ENCODE results near the gene PXYLP1.
A peak's percentile ranks its signal among the peaks of the same experiment; 100 is the strongest.

Gene PXYLP1

DNA sequence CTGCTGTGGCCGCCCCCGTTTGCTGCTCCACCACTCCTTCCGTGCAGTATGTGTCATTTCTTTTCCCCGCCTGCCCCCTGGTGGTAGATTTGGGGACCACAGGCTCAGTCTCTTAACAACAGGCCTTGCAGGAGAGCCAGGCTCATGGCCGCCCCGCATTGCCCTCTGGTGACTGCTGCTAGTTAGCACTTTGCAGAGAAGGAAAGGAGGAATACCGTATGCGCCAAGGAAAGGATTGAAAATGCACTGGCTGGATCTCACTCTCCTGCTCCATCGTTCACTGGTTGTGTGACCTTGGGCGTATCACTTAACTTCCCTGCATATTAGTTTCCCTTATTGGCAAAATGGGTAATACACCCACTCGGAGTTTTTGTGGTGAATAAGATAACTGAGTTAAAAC is 39.3 kb upstream of the PXYLP1 start:
- DNase-seq (ENCODE audit: extremely low spot score), result peak; percentile 87
- TF ChIP-seq LEF1 (IDR thresholded peaks at IDR 0.05; ENCODE audit: borderline replicate concordance), result no peak
- no peak for TF ChIP-seq SUZ12 (IDR thresholded peaks at IDR 0.05)
- TF ChIP-seq FOXM1 (IDR thresholded peaks at IDR 0.05; ENCODE audit: borderline replicate concordance), result no peak
- TF ChIP-seq FOXA1 (IDR thresholded peaks at IDR 0.05), result no peak
- no peak for TF ChIP-seq CTBP1 (IDR thresholded peaks at IDR 0.05; ENCODE audit: borderline replicate concordance)
- TF ChIP-seq NFRKB (IDR thresholded peaks at IDR 0.05), result no peak
- no peak for TF ChIP-seq BHLHE40 (IDR thresholded peaks at IDR 0.05; ENCODE audit: borderline replicate concordance)
- no peak for TF ChIP-seq ARNT (IDR thresholded peaks at IDR 0.05)
- no peak for TF ChIP-seq TARDBP (IDR thresholded peaks at IDR 0.05)
- no peak for TF ChIP-seq L3MBTL2 (conservative IDR thresholded peaks at IDR 0.05)
- no peak for TF ChIP-seq FOXK2 (IDR thresholded peaks at IDR 0.05)
- TF ChIP-seq HDGF (IDR thresholded peaks at IDR 0.05; ENCODE audit: borderline replicate concordance), result no peak
- CTCF ChIA-PET, result interaction anchor here (0.6 to 2.1 kb wide), 3 partner anchors 9 to 192 kb away, joined by 3 to 15 read pairs (median 3); no protein-coding TSS in a partner anchor
- POLR2A ChIA-PET, result interaction anchor here (1.0 kb wide), 1 partner anchor 141 kb away, joined by 3 read pairs; the partner anchor contains the start of gene SPSB4

GRCh38 chr3:141193066-141193830 is 38.4 kb upstream of the PXYLP1 start:
- TF ChIP-seq SUZ12 (IDR thresholded peaks at IDR 0.05) (no peak), LEF1 (IDR thresholded peaks at IDR 0.05; ENCODE audit: borderline replicate concordance) (no peak), TARDBP (IDR thresholded peaks at IDR 0.05) (no peak), FOXA1 (IDR thresholded peaks at IDR 0.05) (no peak), CTBP1 (IDR thresholded peaks at IDR 0.05; ENCODE audit: borderline replicate concordance) (no peak), BHLHE40 (IDR thresholded peaks at IDR 0.05; ENCODE audit: borderline replicate concordance) (no peak), ELF4 (IDR thresholded peaks at IDR 0.05) (no peak), FOXM1 (IDR thresholded peaks at IDR 0.05; ENCODE audit: borderline replicate concordance) (no peak), L3MBTL2 (conservative IDR thresholded peaks at IDR 0.05) (no peak), SP1 (IDR thresholded peaks at IDR 0.05) (no peak), NFRKB (IDR thresholded peaks at IDR 0.05) (no peak), ZNF384 (IDR thresholded peaks at IDR 0.05) (no peak), HDGF (IDR thresholded peaks at IDR 0.05; ENCODE audit: borderline replicate concordance) (no peak), ARNT (IDR thresholded peaks at IDR 0.05) (no peak), FOXK2 (IDR thresholded peaks at IDR 0.05) (no peak)
- TF ChIP-seq, protein P1, sequence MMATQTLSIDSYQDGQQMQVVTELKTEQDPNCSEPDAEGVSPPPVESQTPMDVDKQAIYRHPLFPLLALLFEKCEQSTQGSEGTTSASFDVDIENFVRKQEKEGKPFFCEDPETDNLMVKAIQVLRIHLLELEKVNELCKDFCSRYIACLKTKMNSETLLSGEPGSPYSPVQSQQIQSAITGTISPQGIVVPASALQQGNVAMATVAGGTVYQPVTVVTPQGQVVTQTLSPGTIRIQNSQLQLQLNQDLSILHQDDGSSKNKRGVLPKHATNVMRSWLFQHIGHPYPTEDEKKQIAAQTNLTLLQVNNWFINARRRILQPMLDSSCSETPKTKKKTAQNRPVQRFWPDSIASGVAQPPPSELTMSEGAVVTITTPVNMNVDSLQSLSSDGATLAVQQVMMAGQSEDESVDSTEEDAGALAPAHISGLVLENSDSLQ (IDR thresholded peaks at IDR 0.05), result no peak
- ChIA-PET CTCF (interaction anchor here (0.9 kb wide), 1 partner anchor 142 kb away, joined by 3 read pairs; the partner anchor contains the start of gene SPSB4), POLR2A (no interaction called here)
- no peak for DNase-seq (ENCODE audit: extremely low spot score)

GRCh38 chr3:141201122-141201521 is 30.5 kb upstream of the PXYLP1 start:
- POLR2A ChIA-PET, result no interaction called here
- TF ChIP-seq SP1 (IDR thresholded peaks at IDR 0.05) (no peak), TARDBP (IDR thresholded peaks at IDR 0.05) (no peak), NFRKB (IDR thresholded peaks at IDR 0.05) (no peak), ZNF384 (IDR thresholded peaks at IDR 0.05) (no peak), SUZ12 (IDR thresholded peaks at IDR 0.05) (no peak), CTBP1 (IDR thresholded peaks at IDR 0.05; ENCODE audit: borderline replicate concordance) (no peak), ELF4 (IDR thresholded peaks at IDR 0.05) (no peak), LEF1 (IDR thresholded peaks at IDR 0.05; ENCODE audit: borderline replicate concordance) (no peak), FOXM1 (IDR thresholded peaks at IDR 0.05; ENCODE audit: borderline replicate concordance) (no peak), L3MBTL2 (conservative IDR thresholded peaks at IDR 0.05) (no peak), BHLHE40 (IDR thresholded peaks at IDR 0.05; ENCODE audit: borderline replicate concordance) (no peak), HDGF (IDR thresholded peaks at IDR 0.05; ENCODE audit: borderline replicate concordance) (no peak), FOXK2 (IDR thresholded peaks at IDR 0.05) (no peak)
- TF ChIP-seq, protein P1 (IDR thresholded peaks at IDR 0.05), result no peak
- no peak for DNase-seq (ENCODE audit: extremely low spot score)
- CTCF ChIA-PET, result no interaction called here

DNA sequence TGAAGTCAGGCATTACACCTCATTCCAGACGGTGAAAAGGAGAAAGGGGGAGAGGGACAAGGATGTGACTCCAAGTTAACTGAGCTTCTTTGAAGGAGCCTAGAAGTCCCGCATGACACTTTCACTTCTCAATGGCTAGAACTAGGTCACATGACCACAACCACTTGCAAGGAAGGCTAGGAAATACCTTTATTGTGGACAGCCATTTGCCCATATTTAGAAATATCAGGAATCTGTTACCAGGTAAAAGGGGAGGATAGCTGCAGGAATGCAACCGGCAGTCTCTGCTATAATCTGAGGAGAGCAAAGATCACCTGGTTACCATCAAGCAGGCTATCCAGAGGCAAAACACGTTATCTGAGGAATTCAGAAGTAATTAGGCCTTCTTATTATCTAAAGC is 28.9 kb upstream of the PXYLP1 start:
- TF ChIP-seq BHLHE40 (IDR thresholded peaks at IDR 0.05; ENCODE audit: borderline replicate concordance), result no peak
- no peak for TF ChIP-seq SUZ12 (IDR thresholded peaks at IDR 0.05)
- no peak for TF ChIP-seq CTBP1 (IDR thresholded peaks at IDR 0.05; ENCODE audit: borderline replicate concordance)
- TF ChIP-seq L3MBTL2 (conservative IDR thresholded peaks at IDR 0.05), result no peak
- no peak for TF ChIP-seq FOXM1 (IDR thresholded peaks at IDR 0.05; ENCODE audit: borderline replicate concordance)
- TF ChIP-seq FOXK2 (IDR thresholded peaks at IDR 0.05), result no peak
- TF ChIP-seq ZNF384 (IDR thresholded peaks at IDR 0.05), result no peak
- no peak for TF ChIP-seq HDGF (IDR thresholded peaks at IDR 0.05; ENCODE audit: borderline replicate concordance)
- TF ChIP-seq SP1 (IDR thresholded peaks at IDR 0.05), result no peak
- no peak for TF ChIP-seq ELF4 (IDR thresholded peaks at IDR 0.05)
- TF ChIP-seq ARNT (IDR thresholded peaks at IDR 0.05), result no peak
- TF ChIP-seq, protein P1 (IDR thresholded peaks at IDR 0.05), result no peak
- no peak for TF ChIP-seq NFRKB (IDR thresholded peaks at IDR 0.05)
- no peak for TF ChIP-seq LEF1 (IDR thresholded peaks at IDR 0.05; ENCODE audit: borderline replicate concordance)
- TF ChIP-seq TARDBP (IDR thresholded peaks at IDR 0.05), result no peak
- TF ChIP-seq FOXA1 (IDR thresholded peaks at IDR 0.05), result no peak
- CTCF ChIA-PET, result no interaction called here

DNA sequence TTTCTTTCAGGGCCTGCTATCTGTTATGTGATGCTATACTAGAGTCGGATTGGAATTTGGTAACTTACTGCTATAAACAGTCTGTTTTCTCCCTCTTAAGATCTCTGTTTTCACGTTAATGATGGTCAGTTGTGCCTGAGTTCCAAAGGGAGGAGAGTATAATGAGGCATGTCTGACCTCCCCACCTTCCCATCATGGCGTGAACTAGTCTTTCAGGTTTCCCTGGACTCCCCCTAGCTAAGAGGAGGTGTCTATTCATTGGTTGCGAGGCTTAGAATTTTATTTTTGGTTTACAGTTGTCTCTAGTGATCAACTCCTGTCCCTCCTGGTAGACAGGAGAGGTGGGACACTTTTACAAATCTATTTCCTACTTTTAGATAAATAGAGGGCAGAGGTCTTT is 27.8 kb upstream of the PXYLP1 start:
- TF ChIP-seq L3MBTL2 (conservative IDR thresholded peaks at IDR 0.05), result no peak
- TF ChIP-seq LEF1 (IDR thresholded peaks at IDR 0.05; ENCODE audit: borderline replicate concordance), result no peak
- TF ChIP-seq SP1 (IDR thresholded peaks at IDR 0.05), result no peak
- TF ChIP-seq NFRKB (IDR thresholded peaks at IDR 0.05), result no peak
- TF ChIP-seq SUZ12 (IDR thresholded peaks at IDR 0.05), result no peak
- no peak for TF ChIP-seq ZNF384 (IDR thresholded peaks at IDR 0.05)
- no peak for TF ChIP-seq CTBP1 (IDR thresholded peaks at IDR 0.05; ENCODE audit: borderline replicate concordance)
- no peak for TF ChIP-seq FOXM1 (IDR thresholded peaks at IDR 0.05; ENCODE audit: borderline replicate concordance)
- TF ChIP-seq ELF4 (IDR thresholded peaks at IDR 0.05), result no peak
- TF ChIP-seq ARNT (IDR thresholded peaks at IDR 0.05), result no peak
- TF ChIP-seq, protein P1 (IDR thresholded peaks at IDR 0.05), result no peak
- no peak for TF ChIP-seq TARDBP (IDR thresholded peaks at IDR 0.05)
- DNase-seq (ENCODE audit: extremely low spot score), result no peak
- POLR2A ChIA-PET, result interaction anchor here (1.1 kb wide), 1 partner anchor 28 kb away, joined by 4 read pairs; the partner anchor contains the start of gene PXYLP1
- CTCF ChIA-PET, result no interaction called here

More for the DNA sequence above, 28.9 kb upstream of the PXYLP1 start:
- no peak for DNase-seq (ENCODE audit: extremely low spot score)
- POLR2A ChIA-PET, result no interaction called here

Data from HEK293T (cell line).